OCI-LY3 (cell line): ENCODE measurements around the gene FAM89B.

ENCODE experiments used
- H2AFZ ChIP-seq: fragments of 200-600, 300-600 bp; shearing (Covaris generic); 2 replicates; pipeline ENCODE4 v1.6.0; 2014; ENCODE audit warnings: antibody characterized with exemption, low read depth, low read length
- H3K27ac ChIP-seq: fragments of 200-600, 300-600 bp; sonication (generic); 2 replicates; pipeline ENCODE4 v1.5.1; 2014; ENCODE audit warnings: mild to moderate bottlenecking, low read length, moderate library complexity, mixed read lengths
- H3K27me3 ChIP-seq: fragments of 200-600, 300-600 bp; sonication (generic); 2 replicates; pipeline ENCODE4 v1.6.1; 2014; ENCODE audit warnings: low read depth, low read length, mixed read lengths
- H3K36me3 ChIP-seq: fragments of 200-600, 300-600 bp; sonication (generic); replicated peaks from 2 replicates; pipeline ENCODE3; 2014; ENCODE audit warnings: low read depth, low read length, mixed read lengths
- H3K4me1 ChIP-seq: fragments of 300-600, 200-600 bp; sonication (generic); 2 replicates; pipeline ENCODE4 v1.6.1; 2014; ENCODE audit warnings: low read length, mixed read lengths
- H3K4me2 ChIP-seq: fragments of 200-600, 300-600 bp; sonication (generic); 2 replicates; pipeline ENCODE4 v1.6.1; 2014; ENCODE audit warnings: low read length, mixed read lengths
- H3K4me3 ChIP-seq: fragments of 300-600, 200-600 bp; sonication (generic); 2 replicates; pipeline ENCODE4 v1.5.1; 2014; ENCODE audit warnings: antibody characterized with exemption, mild to moderate bottlenecking, low read length, moderate library complexity
- H3K79me2 ChIP-seq: fragments of 300-600, 200-600 bp; shearing (Covaris generic); 2 replicates; pipeline ENCODE4 v1.6.1; 2014; ENCODE audit warnings: mild to moderate bottlenecking, low read length, mixed read lengths
- H3K9ac ChIP-seq: fragments of 300-600, 200-600 bp; shearing (Covaris generic); 2 replicates; pipeline ENCODE4 v1.6.0; 2014; ENCODE audit warnings: mild to moderate bottlenecking, low read length, moderate library complexity
- H3K9me3 ChIP-seq: fragments of 200-600, 300-600 bp; shearing (Covaris generic); 2 replicates; pipeline ENCODE4 v1.6.1; 2014; ENCODE audit warnings: low read length, mixed read lengths; ENCODE audit not compliant: insufficient read depth
- H4K20me1 ChIP-seq: fragments of 200-600, 300-600 bp; sonication (generic); 2 replicates; pipeline ENCODE4 v1.6.1; 2016; ENCODE audit warnings: low read length, mixed read lengths; ENCODE audit not compliant: insufficient read depth
- EZH2phosphoT487 ChIP-seq: fragments of 200-600 bp; shearing (Covaris generic); IDR thresholded peaks from 2 replicates; pipeline ENCODE4 v1.6.1; 2018; ENCODE audit warnings: antibody characterized with exemption, mixed run types, low read depth
- TF ChIP-seq, protein P1 (sequence below): fragments of 200-600, 300-600 bp; sonication (generic); IDR thresholded peaks from 2 replicates; pipeline ENCODE4 v1.5.1; 2014; ENCODE audit warnings: antibody characterized with exemption, low read length, low read depth

The FAM89B gene

DNA sequence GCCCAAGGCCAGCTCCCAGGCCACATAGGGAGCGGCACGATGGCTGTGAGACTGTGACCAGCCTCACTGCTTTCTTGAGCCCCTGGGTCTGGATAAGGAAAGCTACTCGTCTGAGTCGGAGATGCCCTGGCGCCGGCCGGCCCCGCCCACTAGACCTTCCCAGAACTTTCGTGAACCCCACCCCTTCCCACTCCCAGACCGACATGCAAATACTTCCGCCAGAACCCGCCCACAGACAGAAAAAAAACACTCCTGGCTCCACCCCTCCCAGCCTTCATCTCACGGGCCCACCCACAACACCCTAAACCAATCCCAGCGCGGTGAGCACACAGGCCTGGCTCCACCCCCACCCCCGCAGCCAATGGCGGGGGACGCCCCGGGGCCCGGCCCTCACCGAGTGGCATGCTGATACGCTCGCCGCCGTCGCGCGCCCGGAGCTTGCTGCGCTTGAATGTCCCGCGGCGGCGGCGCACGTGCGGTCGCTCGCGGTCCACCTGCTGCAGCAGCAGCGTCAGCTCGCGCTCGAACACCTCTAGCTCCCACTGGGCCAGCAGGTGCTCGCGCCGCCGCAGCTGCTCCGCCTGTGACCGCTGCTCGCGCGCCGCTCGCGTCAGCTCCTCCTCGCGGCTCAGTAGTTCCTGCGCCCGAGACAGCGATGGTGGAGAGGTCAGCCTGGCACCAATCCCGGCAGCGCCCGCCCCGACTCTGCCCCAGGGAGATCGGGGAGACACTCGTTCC is 34.7 kb downstream of the FAM89B start:
- Histone ChIP-seq H4K20me1 (peaks cover 4% of the 10 kb centered on the region), H3K4me3 (no peak overlapping the region), H3K36me3 (peaks cover 49% of the 10 kb centered on the region), H3K27ac (no peak overlapping the region), H3K9me3 (no peaks in the 10 kb centered on the region), H3K79me2 (peaks cover 17% of the 10 kb centered on the region), H2AFZ (no peak overlapping the region), H3K4me2 (no peak overlapping the region), H3K4me1 (no peaks in the 10 kb centered on the region; the same call in 1 of the 2 replicates), H3K9ac (no peak overlapping the region), H3K27me3 (no peaks in the 10 kb centered on the region)
- TF ChIP-seq, protein P1, sequence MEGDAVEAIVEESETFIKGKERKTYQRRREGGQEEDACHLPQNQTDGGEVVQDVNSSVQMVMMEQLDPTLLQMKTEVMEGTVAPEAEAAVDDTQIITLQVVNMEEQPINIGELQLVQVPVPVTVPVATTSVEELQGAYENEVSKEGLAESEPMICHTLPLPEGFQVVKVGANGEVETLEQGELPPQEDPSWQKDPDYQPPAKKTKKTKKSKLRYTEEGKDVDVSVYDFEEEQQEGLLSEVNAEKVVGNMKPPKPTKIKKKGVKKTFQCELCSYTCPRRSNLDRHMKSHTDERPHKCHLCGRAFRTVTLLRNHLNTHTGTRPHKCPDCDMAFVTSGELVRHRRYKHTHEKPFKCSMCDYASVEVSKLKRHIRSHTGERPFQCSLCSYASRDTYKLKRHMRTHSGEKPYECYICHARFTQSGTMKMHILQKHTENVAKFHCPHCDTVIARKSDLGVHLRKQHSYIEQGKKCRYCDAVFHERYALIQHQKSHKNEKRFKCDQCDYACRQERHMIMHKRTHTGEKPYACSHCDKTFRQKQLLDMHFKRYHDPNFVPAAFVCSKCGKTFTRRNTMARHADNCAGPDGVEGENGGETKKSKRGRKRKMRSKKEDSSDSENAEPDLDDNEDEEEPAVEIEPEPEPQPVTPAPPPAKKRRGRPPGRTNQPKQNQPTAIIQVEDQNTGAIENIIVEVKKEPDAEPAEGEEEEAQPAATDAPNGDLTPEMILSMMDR: no peak
- TF ChIP-seq EZH2phosphoT487: no peak

DNA sequence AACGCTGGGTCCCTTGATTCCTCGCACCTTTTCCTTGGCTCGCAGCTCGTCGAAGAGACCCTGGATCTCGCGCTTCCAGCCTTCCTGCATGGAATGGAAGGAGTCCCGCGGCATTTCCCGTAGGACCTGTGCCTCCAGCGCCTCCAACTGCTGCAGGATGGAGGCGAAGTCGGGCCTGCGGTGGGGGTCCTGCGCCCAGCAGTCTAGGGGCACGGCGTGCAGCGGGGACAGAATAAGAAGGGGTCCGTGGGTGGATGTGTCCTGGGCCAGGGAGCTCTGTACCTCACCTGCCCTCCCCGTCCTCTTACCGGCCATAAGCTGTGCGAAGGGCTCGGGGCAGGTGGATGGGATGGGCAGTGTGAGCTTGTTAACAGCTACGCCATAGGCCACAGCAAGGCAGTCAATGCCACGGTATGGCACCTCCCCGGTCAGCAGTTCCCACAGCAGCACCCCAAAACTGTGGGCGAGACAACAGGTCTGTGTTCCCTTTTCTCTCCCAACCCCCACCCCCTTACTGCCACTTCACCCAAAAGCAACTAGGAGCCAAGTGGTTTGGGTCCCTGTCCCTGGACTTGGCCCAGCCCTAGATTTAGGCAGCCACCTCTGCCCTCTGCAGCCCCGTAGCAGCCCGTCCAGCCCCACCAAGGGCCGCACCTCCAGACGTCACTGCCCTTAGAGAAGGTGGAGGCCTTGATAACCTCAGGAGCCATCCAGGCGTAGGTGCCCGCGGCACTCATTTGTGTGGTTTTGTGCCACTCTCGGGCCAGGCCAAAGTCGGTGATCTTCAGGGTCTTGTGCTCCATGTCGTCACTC is 35.5 kb downstream of the FAM89B start:
- no peak overlapping the region for H3K27ac ChIP-seq
- H3K79me2 ChIP-seq: peaks cover 24% of the 10 kb centered on the region
- peaks cover 6% of the 10 kb centered on the region; the same call in 1 of the 2 replicates for H3K4me1 ChIP-seq
- no peaks in the 10 kb centered on the region for H3K27me3 ChIP-seq
- no peak overlapping the region for H3K9ac ChIP-seq
- no peak overlapping the region for H3K4me2 ChIP-seq
- no peak overlapping the region for H2AFZ ChIP-seq
- H3K36me3 ChIP-seq: peaks cover 49% of the 10 kb centered on the region
- H3K4me3 ChIP-seq: no peak overlapping the region
- TF ChIP-seq, protein P1: no peak
- no peak for TF ChIP-seq EZH2phosphoT487
- no peaks in the 10 kb centered on the region for H3K9me3 ChIP-seq
- H4K20me1 ChIP-seq: peaks cover 4% of the 10 kb centered on the region

DNA sequence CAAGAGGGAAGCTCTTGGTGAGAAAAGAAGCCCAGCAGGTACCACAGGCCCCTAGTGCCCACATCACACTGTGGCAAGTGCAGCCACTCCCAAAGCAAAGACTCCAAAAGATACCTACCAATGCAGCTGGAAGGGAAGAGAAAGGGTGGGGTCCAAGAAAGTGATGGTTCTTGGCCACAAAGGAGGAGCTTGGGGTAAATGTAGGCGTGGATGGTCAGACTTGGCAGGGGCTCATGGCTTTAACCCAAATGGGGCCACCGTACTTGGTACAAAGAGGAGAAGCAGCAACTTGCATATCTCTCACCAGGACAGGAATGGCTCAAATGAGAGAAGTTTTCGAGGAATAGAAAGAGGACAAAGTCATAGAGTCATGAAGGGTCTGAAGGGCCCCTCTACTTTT is 36.9 kb downstream of the FAM89B start:
- Histone ChIP-seq H3K9me3 (no peaks in the 10 kb centered on the region), H4K20me1 (peaks cover 4% of the 10 kb centered on the region), H3K79me2 (peaks cover 39% of the 10 kb centered on the region), H3K4me1 (peaks cover 13% of the 10 kb centered on the region), H3K4me2 (no peak overlapping the region), H3K27ac (no peak overlapping the region), H3K27me3 (no peaks in the 10 kb centered on the region), H3K36me3 (peaks cover 42% of the 10 kb centered on the region), H2AFZ (no peak overlapping the region), H3K4me3 (no peak overlapping the region), H3K9ac (no peak overlapping the region)
- no peak for TF ChIP-seq EZH2phosphoT487
- TF ChIP-seq, protein P1: no peak

DNA sequence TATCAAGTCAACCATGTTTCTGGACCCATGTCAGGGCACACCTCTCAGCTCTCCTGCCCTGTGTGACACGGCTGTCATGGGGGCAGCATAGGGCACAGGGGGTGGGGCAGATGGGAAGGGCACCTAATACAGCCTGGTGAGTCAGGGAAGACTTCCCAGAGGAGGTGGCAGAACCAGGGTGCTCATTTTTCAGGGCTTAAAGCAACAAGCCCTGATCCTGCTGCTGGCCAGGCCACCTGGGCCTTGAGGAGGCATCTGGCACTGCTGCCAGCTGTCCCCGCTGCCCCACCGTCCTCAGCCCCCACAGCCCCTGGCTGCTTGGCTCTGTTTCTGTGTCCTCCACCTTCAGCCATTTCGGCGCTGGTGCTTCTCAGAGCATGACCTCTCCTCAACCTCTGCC is 37.3 kb downstream of the FAM89B start:
- Histone ChIP-seq H3K27me3 (no peaks in the 10 kb centered on the region), H3K9me3 (no peaks in the 10 kb centered on the region), H3K27ac (no peak overlapping the region), H3K4me1 (peaks cover 13% of the 10 kb centered on the region), H3K4me2 (no peak overlapping the region), H2AFZ (no peak overlapping the region), H3K36me3 (peaks cover 38% of the 10 kb centered on the region), H3K9ac (no peak overlapping the region), H4K20me1 (peaks cover 4% of the 10 kb centered on the region), H3K79me2 (peaks cover 43% of the 10 kb centered on the region), H3K4me3 (no peak overlapping the region)
- TF ChIP-seq, protein P1: no peak
- TF ChIP-seq EZH2phosphoT487: no peak
